ENCODE results near the gene PPP1R3C.

Gene PPP1R3C

GRCh38 chr10:91627344-91628102 is 5.3 kb downstream of the PPP1R3C start:
- FAIRE-seq, result no peak
- TF ChIP-seq POLR2AphosphoS5 (IDR thresholded peaks at IDR 0.05; ENCODE audit: low read depth, low read length) (no peak), TAF1 (IDR thresholded peaks at IDR 0.05; ENCODE audit: borderline replicate concordance, low read depth, low read length) (no peak)
- no peak for DNase-seq (ENCODE audit: insufficient read length)

- no peak for FAIRE-seq
- DNase-seq (ENCODE audit: insufficient read length), result no peak
- TF ChIP-seq TAF1 (IDR thresholded peaks at IDR 0.05; ENCODE audit: borderline replicate concordance, low read depth, low read length) (no peak), POLR2A (IDR thresholded peaks at IDR 0.05; ENCODE audit: low read depth, low read length) (no peak), POLR2AphosphoS5 (IDR thresholded peaks at IDR 0.05; ENCODE audit: low read depth, low read length) (no peak)
Observed at GRCh38 chr10:91626936-91627335, 5.9 kb downstream of the PPP1R3C start.

- TF ChIP-seq POLR2AphosphoS5 (IDR thresholded peaks at IDR 0.05; ENCODE audit: low read depth, low read length) (no peak), TAF1 (IDR thresholded peaks at IDR 0.05; ENCODE audit: borderline replicate concordance, low read depth, low read length) (no peak), POLR2A (IDR thresholded peaks at IDR 0.05; ENCODE audit: low read depth, low read length) (no peak)
- FAIRE-seq (no peak), DNase-seq (ENCODE audit: insufficient read length) (no peak)
Observed at GRCh38 chr10:91624633-91625032, 8.2 kb downstream of the PPP1R3C start.

- FAIRE-seq, result no peak
- no peak for DNase-seq (ENCODE audit: insufficient read length)
- TF ChIP-seq TAF1 (IDR thresholded peaks at IDR 0.05; ENCODE audit: borderline replicate concordance, low read depth, low read length) (no peak), POLR2A (IDR thresholded peaks at IDR 0.05; ENCODE audit: low read depth, low read length) (no peak), POLR2AphosphoS5 (IDR thresholded peaks at IDR 0.05; ENCODE audit: low read depth, low read length) (no peak)
Observed at GRCh38 chr10:91622601-91623000, 10.3 kb downstream of the PPP1R3C start.

GRCh38 chr10:91621483-91622113 is 11.3 kb downstream of the PPP1R3C start:
- no peak for TF ChIP-seq POLR2AphosphoS5 (IDR thresholded peaks at IDR 0.05; ENCODE audit: low read depth, low read length)
- TF ChIP-seq TAF1 (IDR thresholded peaks at IDR 0.05; ENCODE audit: borderline replicate concordance, low read depth, low read length), result no peak
- no peak for TF ChIP-seq POLR2A (IDR thresholded peaks at IDR 0.05; ENCODE audit: low read depth, low read length)
- DNase-seq (ENCODE audit: insufficient read length) (no peak), FAIRE-seq (no peak)

- no peak for TF ChIP-seq POLR2AphosphoS5 (IDR thresholded peaks at IDR 0.05; ENCODE audit: low read depth, low read length)
- no peak for TF ChIP-seq TAF1 (IDR thresholded peaks at IDR 0.05; ENCODE audit: borderline replicate concordance, low read depth, low read length)
- no peak for TF ChIP-seq POLR2A (IDR thresholded peaks at IDR 0.05; ENCODE audit: low read depth, low read length)
- DNase-seq (ENCODE audit: insufficient read length) (no peak), FAIRE-seq (no peak)
Observed at GRCh38 chr10:91617072-91617609, 15.7 kb downstream of the PPP1R3C start.

GRCh38 chr10:91616137-91616536 is 16.7 kb downstream of the PPP1R3C start:
- TF ChIP-seq POLR2A (IDR thresholded peaks at IDR 0.05; ENCODE audit: low read depth, low read length), result no peak
- no peak for TF ChIP-seq POLR2AphosphoS5 (IDR thresholded peaks at IDR 0.05; ENCODE audit: low read depth, low read length)
- TF ChIP-seq TAF1 (IDR thresholded peaks at IDR 0.05; ENCODE audit: borderline replicate concordance, low read depth, low read length), result no peak
- DNase-seq (ENCODE audit: insufficient read length) (no peak), FAIRE-seq (no peak)

GRCh38 chr10:91614225-91614624 is 18.6 kb downstream of the PPP1R3C start:
- no peak for DNase-seq (ENCODE audit: insufficient read length)
- no peak for FAIRE-seq

GRCh38 chr10:91613411-91614187 is 19.3 kb downstream of the PPP1R3C start:
- no peak for DNase-seq (ENCODE audit: insufficient read length)
- FAIRE-seq, result no peak
- TF ChIP-seq POLR2A (IDR thresholded peaks at IDR 0.05; ENCODE audit: low read depth, low read length) (no peak), POLR2AphosphoS5 (IDR thresholded peaks at IDR 0.05; ENCODE audit: low read depth, low read length) (no peak), TAF1 (IDR thresholded peaks at IDR 0.05; ENCODE audit: borderline replicate concordance, low read depth, low read length) (no peak)

More at GRCh38 chr10:91614225-91614624, 18.6 kb downstream of the PPP1R3C start:
- TF ChIP-seq POLR2A (IDR thresholded peaks at IDR 0.05; ENCODE audit: low read depth, low read length) (no peak), POLR2AphosphoS5 (IDR thresholded peaks at IDR 0.05; ENCODE audit: low read depth, low read length) (no peak), TAF1 (IDR thresholded peaks at IDR 0.05; ENCODE audit: borderline replicate concordance, low read depth, low read length) (no peak)

- TF ChIP-seq TAF1 (IDR thresholded peaks at IDR 0.05; ENCODE audit: borderline replicate concordance, low read depth, low read length) (no peak), POLR2A (IDR thresholded peaks at IDR 0.05; ENCODE audit: low read depth, low read length) (no peak), POLR2AphosphoS5 (IDR thresholded peaks at IDR 0.05; ENCODE audit: low read depth, low read length) (no peak)
- DNase-seq (ENCODE audit: insufficient read length), result no peak
- no peak for FAIRE-seq
Observed at GRCh38 chr10:91610919-91611318, 22.0 kb downstream of the PPP1R3C start.

GRCh38 chr10:91610444-91610843 is 22.4 kb downstream of the PPP1R3C start:
- TF ChIP-seq POLR2A (IDR thresholded peaks at IDR 0.05; ENCODE audit: low read depth, low read length) (no peak), POLR2AphosphoS5 (IDR thresholded peaks at IDR 0.05; ENCODE audit: low read depth, low read length) (no peak), TAF1 (IDR thresholded peaks at IDR 0.05; ENCODE audit: borderline replicate concordance, low read depth, low read length) (no peak)

More at GRCh38 chr10:91610444-91610843, 22.4 kb downstream of the PPP1R3C start:
- FAIRE-seq (no peak), DNase-seq (ENCODE audit: insufficient read length) (no peak)
